ENCODE results near the gene CATSPERD. TPM values are rescaled to one million over a fixed set of nuclear protein-coding genes. Genes with fewer than 3 reads are reported as not detected.

Gene CATSPERD
- total RNA-seq, 1 experiment from 2014 or later: not detected

Other genes with a start within 250 kb of the CATSPERD start
- 4.4 and 8.0 TPM in 2 replicates for gene TINCR, start 152.7 kb upstream of the CATSPERD start, total RNA-seq (2021)
- gene SAFB2, start 97.9 kb upstream of the CATSPERD start, total RNA-seq (2021): 43.1 and 66.1 TPM in 2 replicates
- gene SAFB, start 97.6 kb upstream of the CATSPERD start, total RNA-seq (2021): 68.7 and 88.7 TPM in 2 replicates
- 31.1 and 34.7 TPM in 2 replicates for gene MICOS13, start 40.1 kb upstream of the CATSPERD start, total RNA-seq (2021)
- gene HSD11B1L, start 39.6 kb upstream of the CATSPERD start, total RNA-seq (2021): 7.5 and 11.9 TPM in 2 replicates
- gene RPL36, start 30.3 kb upstream of the CATSPERD start, total RNA-seq (2021): 772 and 787 TPM in 2 replicates
- 78.2 and 140 TPM in 2 replicates for gene LONP1, start 491 bp upstream of the CATSPERD start, total RNA-seq (2021)
- 4.5 and 4.6 TPM in 2 replicates for gene PRR22, start 64.1 kb downstream of the CATSPERD start, total RNA-seq (2021)
- gene DUS3L, start 70.5 kb downstream of the CATSPERD start, total RNA-seq (2021): 27.1 and 29.2 TPM in 2 replicates
- 1.9 and 3.5 TPM in 2 replicates for gene NRTN, start 84.4 kb downstream of the CATSPERD start, total RNA-seq (2021)
- gene FUT6, start 119.1 kb downstream of the CATSPERD start, total RNA-seq (2021): 0.43 and 0.55 TPM in 2 replicates
- 28.5 and 28.7 TPM in 2 replicates for gene FUT3, start 130.8 kb downstream of the CATSPERD start, total RNA-seq (2021)
- gene FUT5, start 149.9 kb downstream of the CATSPERD start, total RNA-seq (2021): 0.28 TPM in 1 of 2 replicates, not detected in the other
- gene NDUFA11, start 183.2 kb downstream of the CATSPERD start, total RNA-seq (2021): 169 and 181 TPM in 2 replicates
- 6.2 and 7.1 TPM in 2 replicates for gene VMAC, start 184.2 kb downstream of the CATSPERD start, total RNA-seq (2021)
- gene CAPS, start 193.6 kb downstream of the CATSPERD start, total RNA-seq (2021): 32.0 and 41.5 TPM in 2 replicates